Progenitor cell of endocrine pancreas (in vitro differentiated cells): ENCODE data around the gene P2RY6. TPM values are rescaled to one million over a fixed set of nuclear protein-coding genes. Genes with fewer than 3 reads are reported as not detected.

ENCODE experiments used
- DNase-seq: peaks from one replicate; pipeline ENCODE4 v3.0.0; 2021; ENCODE audit warnings: low spot score; ENCODE audit not compliant: unreplicated experiment
- H3K27ac Mint-ChIP-seq: 2 replicates; pipeline ENCODE4 v1.8.0; 2021; ENCODE audit warnings: mild to moderate bottlenecking, moderate library complexity, mixed read lengths
- H3K27me3 Mint-ChIP-seq: 2 replicates; pipeline ENCODE4 v1.8.0; 2021; ENCODE audit warnings: mixed read lengths
- H3K36me3 Mint-ChIP-seq: 2 replicates; pipeline ENCODE4 v1.8.0; 2022; ENCODE audit warnings: mixed read lengths; ENCODE audit not compliant: insufficient read depth
- H3K4me1 Mint-ChIP-seq: 2 replicates; pipeline ENCODE4 v1.8.0; 2021; ENCODE audit warnings: low read depth, mixed read lengths
- H3K4me3 Mint-ChIP-seq: 2 replicates; pipeline ENCODE4 v1.8.0; 2021; ENCODE audit warnings: low read depth, mild to moderate bottlenecking, moderate library complexity, mixed read lengths
- H3K9me3 Mint-ChIP-seq: 2 replicates; pipeline ENCODE4 v1.8.0; 2021; ENCODE audit warnings: low read depth, mixed read lengths
- CTCF ChIP-seq: fragments of 200-600 bp; sonication (generic); IDR thresholded peaks from one replicate; pipeline ENCODE4 v1.5.0; 2021; ENCODE audit warnings: antibody characterized with exemption, mild to moderate bottlenecking; ENCODE audit not compliant: unreplicated experiment
- total RNA-seq: library from RNA; stranded (reverse); gene quantifications from 2 replicates; pipeline ENCODE4 v1.2.1, GENCODE V29; 2021

P2RY6 gene
- total RNA-seq, 1 donor from 2014 or later, result 0.14 TPM

GRCh38 chr11:73285721-73286120, 13.6 kb downstream of the P2RY6 start:
- no peak overlapping the region for H3K4me3 Mint-ChIP-seq
- no peaks in the 10 kb centered on the region for H3K36me3 Mint-ChIP-seq
- H3K27me3 Mint-ChIP-seq, result peaks cover 18% of the 10 kb centered on the region
- no peaks in the 10 kb centered on the region for H3K9me3 Mint-ChIP-seq
- peaks cover 17% of the 10 kb centered on the region for H3K4me1 Mint-ChIP-seq
- DNase-seq, result no peak
- no peak for TF ChIP-seq CTCF
- peak overlapping the region; percentile 11 for H3K27ac Mint-ChIP-seq

- no peak overlapping the region for H3K27ac Mint-ChIP-seq
- no peak for TF ChIP-seq CTCF
- no peaks in the 10 kb centered on the region for H3K36me3 Mint-ChIP-seq
- H3K9me3 Mint-ChIP-seq, result no peaks in the 10 kb centered on the region
- no peak for DNase-seq
- H3K4me1 Mint-ChIP-seq, result peaks cover 17% of the 10 kb centered on the region
- peaks cover 17% of the 10 kb centered on the region for H3K27me3 Mint-ChIP-seq
- H3K4me3 Mint-ChIP-seq, result no peak overlapping the region
These were observed 14.2 kb downstream of the P2RY6 start for GRCh38 chr11:73286240-73286810.

- Mint-ChIP-seq H3K4me1 (peaks cover 11% of the 10 kb centered on the region), H3K27me3 (peaks cover 19% of the 10 kb centered on the region), H3K36me3 (no peaks in the 10 kb centered on the region), H3K27ac (no peak overlapping the region), H3K9me3 (no peaks in the 10 kb centered on the region), H3K4me3 (no peak overlapping the region)
- DNase-seq, result no peak
- TF ChIP-seq CTCF, result no peak
These were observed 15.4 kb downstream of the P2RY6 start for GRCh38 chr11:73287400-73288101.

GRCh38 chr11:73288192-73288872, 16.2 kb downstream of the P2RY6 start:
- Mint-ChIP-seq H3K27me3 (peaks cover 25% of the 10 kb centered on the region), H3K36me3 (no peaks in the 10 kb centered on the region), H3K4me1 (peaks cover 10% of the 10 kb centered on the region), H3K27ac (no peak overlapping the region), H3K4me3 (no peak overlapping the region), H3K9me3 (no peaks in the 10 kb centered on the region)
- no peak for TF ChIP-seq CTCF
- DNase-seq, result no peak

- peak; percentile 53 for DNase-seq
- Mint-ChIP-seq H3K9me3 (no peaks in the 10 kb centered on the region), H3K27me3 (peaks cover 21% of the 10 kb centered on the region), H3K4me1 (peaks cover 9% of the 10 kb centered on the region), H3K36me3 (no peaks in the 10 kb centered on the region), H3K4me3 (peak overlapping the region; percentile 10), H3K27ac (peak overlapping the region; percentile 62)
- peak; percentile 92 for TF ChIP-seq CTCF
These were observed 17.0 kb downstream of the P2RY6 start for GRCh38 chr11:73288873-73289707.
